Breast epithelium (tissue), 3 donors: Measurements from ENCODE around the gene TRPM2.

ENCODE experiments used
- CTCF ChIP-seq, 3 donors: fragments of 450-650 bp; IDR thresholded peaks; one replicate each; pipeline ENCODE4 v1.5.1; 2016 to 2017; ENCODE audit warnings: antibody characterized with exemption in 3 of 3, mild to moderate bottlenecking in 3 of 3, moderate library complexity in 3 of 3
- POLR2A ChIP-seq: fragments of 450-650 bp; IDR thresholded peaks from one replicate; pipeline ENCODE4 v1.6.1; 2016; ENCODE audit warnings: antibody characterized with exemption, mild to moderate bottlenecking, moderate library complexity
- POLR2AphosphoS5 ChIP-seq, 3 donors: sonication (generic); formaldehyde crosslinking; IDR thresholded peaks; one replicate each; pipeline ENCODE4 v1.6.1; 2017; ENCODE audit warnings: antibody characterized with exemption in 3 of 3

GRCh38 chr21:44351535-44352252 is 1.7 kb upstream of the TRPM2 start:
- no peak for TF ChIP-seq POLR2A
- no peak for TF ChIP-seq CTCF (IDR thresholded peaks at IDR 0.05)
- TF ChIP-seq POLR2AphosphoS5 (IDR thresholded peaks at IDR 0.05), result no peak
